Muscle of arm (tissue), 12 donors: ENCODE data around the gene GSK3B. TPM values are rescaled to one million over a fixed set of nuclear protein-coding genes. Genes with fewer than 3 reads are reported as not detected.

Experiments
- DNase-seq: peaks from one replicate; pipeline ENCODE4 v3.0.0-alpha.2; 2013
- polyA plus RNA-seq, 12 donors: library from polyadenylated mRNA; unstranded; fragments of 120-200 nt; gene quantifications; one replicate each; pipeline ENCODE4 v1.2.1, GENCODE V29; 2013; ENCODE audit not compliant: insufficient read length in 12 of 12

GSK3B gene
- polyA plus RNA-seq, 12 donors: 26.2 to 43.2 (median 31.5) TPM; not detected in 1

- no peak for DNase-seq
Measured at GRCh38 chr3:119885746-119886530, 208.3 kb downstream of the GSK3B start.

- DNase-seq: no peak
Measured at GRCh38 chr3:119884161-119884557, 210.1 kb downstream of the GSK3B start.

- DNase-seq: no peak
Measured at GRCh38 chr3:119883461-119884160, 210.6 kb downstream of the GSK3B start.

- DNase-seq: no peak
Measured at GRCh38 chr3:119880966-119881365, 213.3 kb downstream of the GSK3B start.

GRCh38 chr3:119873646-119874045, 220.6 kb downstream of the GSK3B start:
- DNase-seq: no peak

- DNase-seq: no peak
Measured at GRCh38 chr3:119872773-119873172, 221.5 kb downstream of the GSK3B start.

- no peak for DNase-seq
Measured at GRCh38 chr3:119871571-119871970, 222.7 kb downstream of the GSK3B start.

- no peak for DNase-seq
Measured at GRCh38 chr3:119870512-119870911, 223.7 kb downstream of the GSK3B start.

GRCh38 chr3:119864476-119864875, 229.8 kb downstream of the GSK3B start:
- no peak for DNase-seq

GRCh38 chr3:119862616-119863015, 231.6 kb downstream of the GSK3B start:
- DNase-seq: no peak

GRCh38 chr3:119861681-119862080, 232.6 kb downstream of the GSK3B start:
- no peak for DNase-seq

- no peak for DNase-seq
Measured at GRCh38 chr3:119859728-119860127, 234.5 kb downstream of the GSK3B start.

GRCh38 chr3:119858957-119859356, 235.3 kb downstream of the GSK3B start:
- no peak for DNase-seq

- DNase-seq: no peak
Measured at GRCh38 chr3:119856695-119857094, 237.6 kb downstream of the GSK3B start.

- DNase-seq: no peak
Measured at GRCh38 chr3:119849126-119849525, 245.1 kb downstream of the GSK3B start.

- no peak for DNase-seq
Measured at GRCh38 chr3:119841808-119842471, 252.3 kb downstream of the GSK3B start.

- no peak for DNase-seq
Measured at GRCh38 chr3:119835556-119835955, 258.7 kb downstream of the GSK3B start.

GRCh38 chr3:119834754-119835370, 259.4 kb downstream of the GSK3B start:
- no peak for DNase-seq

- no peak for DNase-seq
Measured at GRCh38 chr3:119831941-119832371, 262.3 kb downstream of the GSK3B start.

GRCh38 chr3:119831022-119831421, 263.2 kb downstream of the GSK3B start:
- DNase-seq: no peak

GRCh38 chr3:119829420-119829819, 264.8 kb downstream of the GSK3B start:
- no peak for DNase-seq
